GM20000 (cell line): Measurements from ENCODE around the gene MYO1H.

Experiments
- DNase-seq: peaks from one replicate; pipeline ENCODE4 v3.0.0; 2012; ENCODE audit warnings: low spot score
- TF ChIP-seq, protein P1 (sequence below): IDR thresholded peaks from 2 replicates; pipeline ENCODE4 v1.5.1; 2012; ENCODE audit warnings: mild to moderate bottlenecking, control low read depth; ENCODE audit errors: extremely low read depth, missing control alignments

Gene MYO1H

DNA sequence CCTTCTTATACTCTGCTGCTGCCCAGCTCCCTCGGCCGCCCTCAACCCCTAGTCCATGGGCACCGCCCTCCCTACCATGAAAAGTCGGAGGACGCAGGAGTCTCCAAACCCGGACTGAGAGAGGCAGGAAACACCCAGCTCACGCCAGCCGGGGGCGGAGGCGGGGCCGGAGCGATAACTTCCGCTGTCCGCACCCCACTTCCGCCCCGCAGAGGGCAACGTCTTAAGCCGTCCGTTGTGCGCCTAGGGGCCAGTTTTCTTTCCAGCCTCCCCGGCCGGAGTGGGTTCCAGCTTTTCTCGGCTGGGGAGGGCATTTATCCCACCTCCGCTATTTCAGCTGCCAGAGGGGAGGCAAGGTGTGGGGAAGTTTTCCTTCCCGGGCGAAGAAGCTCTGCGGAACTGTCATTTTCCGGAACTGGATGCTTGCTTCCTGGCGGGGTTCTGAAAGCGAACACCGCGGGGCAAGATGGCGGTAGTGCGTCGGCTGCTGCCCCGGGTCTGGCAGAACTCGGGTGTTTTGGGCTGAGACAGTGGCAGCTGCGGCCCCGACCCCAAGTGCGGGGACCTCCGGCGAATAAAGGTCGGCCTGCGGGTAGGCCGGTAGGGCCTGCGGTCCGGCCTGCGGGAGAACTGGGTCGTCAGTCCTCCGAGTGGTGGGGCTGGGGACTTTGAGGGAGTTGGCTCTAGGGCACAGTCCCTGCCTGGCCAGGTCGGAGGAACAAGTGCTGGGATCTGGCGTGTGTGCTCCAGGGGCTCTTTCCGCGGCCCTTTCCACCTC lies 129.7 kb downstream of the MYO1H start, which contains the start of the genes KCTD10 and UBE3B:
KCTD10 (minus strand) TSS at position 116 of the 778 bp plus-strand sequence; CDS start at position 78, 38 bp downstream.
UBE3B (plus strand) TSS at position 450 of the 778 bp plus-strand sequence. CDS start 5,918 bp downstream, outside the sequence.
- TF ChIP-seq, protein P1, sequence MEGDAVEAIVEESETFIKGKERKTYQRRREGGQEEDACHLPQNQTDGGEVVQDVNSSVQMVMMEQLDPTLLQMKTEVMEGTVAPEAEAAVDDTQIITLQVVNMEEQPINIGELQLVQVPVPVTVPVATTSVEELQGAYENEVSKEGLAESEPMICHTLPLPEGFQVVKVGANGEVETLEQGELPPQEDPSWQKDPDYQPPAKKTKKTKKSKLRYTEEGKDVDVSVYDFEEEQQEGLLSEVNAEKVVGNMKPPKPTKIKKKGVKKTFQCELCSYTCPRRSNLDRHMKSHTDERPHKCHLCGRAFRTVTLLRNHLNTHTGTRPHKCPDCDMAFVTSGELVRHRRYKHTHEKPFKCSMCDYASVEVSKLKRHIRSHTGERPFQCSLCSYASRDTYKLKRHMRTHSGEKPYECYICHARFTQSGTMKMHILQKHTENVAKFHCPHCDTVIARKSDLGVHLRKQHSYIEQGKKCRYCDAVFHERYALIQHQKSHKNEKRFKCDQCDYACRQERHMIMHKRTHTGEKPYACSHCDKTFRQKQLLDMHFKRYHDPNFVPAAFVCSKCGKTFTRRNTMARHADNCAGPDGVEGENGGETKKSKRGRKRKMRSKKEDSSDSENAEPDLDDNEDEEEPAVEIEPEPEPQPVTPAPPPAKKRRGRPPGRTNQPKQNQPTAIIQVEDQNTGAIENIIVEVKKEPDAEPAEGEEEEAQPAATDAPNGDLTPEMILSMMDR = no peak
- peak; percentile 89 for DNase-seq

DNA sequence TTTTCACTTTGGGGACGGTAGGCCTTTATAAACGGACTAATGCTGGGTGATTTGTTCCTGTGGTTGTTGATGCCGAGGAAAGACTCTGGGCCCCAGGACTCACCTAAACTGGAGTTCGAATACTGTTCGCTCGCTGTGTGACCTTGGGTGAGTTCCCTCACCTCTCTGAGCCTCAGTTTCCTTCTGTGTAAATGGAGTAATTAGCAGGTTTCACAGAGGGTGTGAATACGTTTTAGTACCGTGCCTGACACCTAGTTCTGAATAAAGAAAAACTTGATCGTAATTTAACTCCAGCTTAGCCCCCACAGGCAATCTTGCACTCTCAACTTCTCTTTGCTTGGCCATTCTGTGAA lies 130.2 kb downstream of the MYO1H start:
- no peak for DNase-seq
- TF ChIP-seq, protein P1 = no peak

DNA sequence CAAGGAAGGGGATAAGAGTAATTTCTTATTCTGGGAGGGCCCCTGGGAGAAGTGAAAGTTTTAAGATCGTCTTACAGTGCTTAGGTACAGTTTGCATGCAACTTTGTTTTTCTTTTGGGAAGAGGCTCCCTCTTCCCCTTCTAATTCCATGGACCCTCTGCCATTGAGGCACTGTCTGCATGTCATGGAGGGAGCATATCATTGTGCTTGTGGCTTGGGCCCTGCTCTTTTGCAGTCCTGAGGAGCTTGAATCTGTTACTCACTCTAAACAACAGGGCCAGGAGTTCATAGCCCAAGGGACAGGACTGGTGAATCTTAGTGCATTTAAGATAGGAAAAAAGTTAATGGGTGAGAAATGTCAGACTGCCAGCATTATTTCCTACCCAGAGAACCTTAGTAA lies 132.1 kb downstream of the MYO1H start:
- TF ChIP-seq, protein P1 = no peak
- DNase-seq = no peak

DNA sequence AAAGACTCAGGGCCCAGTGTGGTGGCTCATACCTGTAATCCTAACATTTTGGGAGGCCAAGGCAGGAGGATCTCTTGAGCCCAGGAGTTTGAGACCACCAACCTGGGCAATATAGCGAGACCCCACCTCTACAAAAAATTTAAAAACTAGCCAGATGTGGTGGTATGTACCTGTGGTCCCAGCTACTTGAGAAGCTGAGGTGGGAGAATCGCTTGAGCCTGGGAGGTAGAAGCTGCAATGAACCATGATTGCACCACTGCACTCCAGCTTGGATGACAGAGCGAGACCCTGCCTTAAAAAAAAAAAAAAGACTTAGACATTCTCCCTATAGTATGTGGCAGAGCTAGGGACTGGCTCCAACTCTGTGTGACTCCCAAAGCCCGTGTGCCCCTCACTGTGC lies 132.7 kb downstream of the MYO1H start:
- TF ChIP-seq, protein P1 = no peak
- no peak for DNase-seq

DNA sequence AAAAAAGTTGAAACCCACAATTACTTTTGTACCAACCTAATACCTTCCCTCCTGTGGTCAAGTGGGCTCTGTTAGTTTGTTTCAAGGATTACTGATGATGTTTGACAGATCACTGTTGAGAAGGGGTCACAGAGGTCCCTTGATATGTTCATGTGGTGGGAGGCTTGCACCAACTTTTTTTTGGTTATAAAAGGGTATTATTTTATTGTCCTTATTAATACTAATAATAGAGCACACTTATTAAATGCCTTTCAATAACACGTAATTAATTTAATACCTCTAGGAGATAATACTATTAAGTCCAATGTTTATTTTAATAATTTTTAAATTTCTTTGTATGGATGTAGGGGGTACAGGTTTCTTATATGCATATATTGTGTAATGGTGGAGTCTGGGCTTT lies 134.2 kb downstream of the MYO1H start:
- TF ChIP-seq, protein P1 = no peak
- DNase-seq = no peak

DNA sequence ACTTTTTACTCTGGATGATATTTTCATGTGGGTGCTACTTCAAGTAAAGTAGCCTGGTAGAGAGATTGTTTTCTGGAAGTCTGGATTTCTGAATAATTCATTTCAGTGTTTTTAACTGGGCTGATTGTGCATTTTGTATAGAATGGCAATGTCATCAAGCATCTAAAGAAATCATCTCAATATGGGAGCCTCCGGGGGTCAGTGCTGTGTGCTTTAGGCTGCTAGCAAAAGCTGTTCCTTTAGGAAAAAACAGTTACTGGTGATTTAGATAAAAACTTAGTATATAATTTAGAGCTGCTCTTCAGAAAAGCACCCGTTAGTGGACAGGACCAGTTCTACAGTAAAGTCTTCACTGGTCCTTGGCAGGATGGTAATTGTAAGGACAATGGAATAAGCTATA lies 134.8 kb downstream of the MYO1H start:
- TF ChIP-seq, protein P1 = no peak
- DNase-seq = no peak

DNA sequence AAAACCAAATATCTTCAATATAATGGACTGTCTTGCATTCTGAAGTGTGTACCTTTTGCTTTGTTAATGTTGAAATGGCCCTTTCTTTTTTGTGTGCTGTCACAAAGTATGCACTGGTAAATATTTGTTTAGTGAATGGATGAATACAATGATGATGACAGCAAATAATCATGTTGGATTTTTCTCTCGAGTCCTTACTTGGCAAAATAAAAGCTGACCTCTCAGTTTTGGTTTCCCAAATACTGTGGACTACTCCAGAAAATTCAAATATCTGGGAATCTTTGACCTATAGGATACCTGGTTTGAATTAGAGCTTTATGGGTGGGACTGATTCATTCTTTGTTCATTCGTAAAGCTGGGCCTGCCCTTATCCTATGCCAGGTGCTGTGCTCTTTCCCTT lies 135.2 kb downstream of the MYO1H start:
- no peak for DNase-seq
- TF ChIP-seq, protein P1 = no peak
